ENCODE measurements around the gene MCTP2.

The MCTP2 gene, protein sequence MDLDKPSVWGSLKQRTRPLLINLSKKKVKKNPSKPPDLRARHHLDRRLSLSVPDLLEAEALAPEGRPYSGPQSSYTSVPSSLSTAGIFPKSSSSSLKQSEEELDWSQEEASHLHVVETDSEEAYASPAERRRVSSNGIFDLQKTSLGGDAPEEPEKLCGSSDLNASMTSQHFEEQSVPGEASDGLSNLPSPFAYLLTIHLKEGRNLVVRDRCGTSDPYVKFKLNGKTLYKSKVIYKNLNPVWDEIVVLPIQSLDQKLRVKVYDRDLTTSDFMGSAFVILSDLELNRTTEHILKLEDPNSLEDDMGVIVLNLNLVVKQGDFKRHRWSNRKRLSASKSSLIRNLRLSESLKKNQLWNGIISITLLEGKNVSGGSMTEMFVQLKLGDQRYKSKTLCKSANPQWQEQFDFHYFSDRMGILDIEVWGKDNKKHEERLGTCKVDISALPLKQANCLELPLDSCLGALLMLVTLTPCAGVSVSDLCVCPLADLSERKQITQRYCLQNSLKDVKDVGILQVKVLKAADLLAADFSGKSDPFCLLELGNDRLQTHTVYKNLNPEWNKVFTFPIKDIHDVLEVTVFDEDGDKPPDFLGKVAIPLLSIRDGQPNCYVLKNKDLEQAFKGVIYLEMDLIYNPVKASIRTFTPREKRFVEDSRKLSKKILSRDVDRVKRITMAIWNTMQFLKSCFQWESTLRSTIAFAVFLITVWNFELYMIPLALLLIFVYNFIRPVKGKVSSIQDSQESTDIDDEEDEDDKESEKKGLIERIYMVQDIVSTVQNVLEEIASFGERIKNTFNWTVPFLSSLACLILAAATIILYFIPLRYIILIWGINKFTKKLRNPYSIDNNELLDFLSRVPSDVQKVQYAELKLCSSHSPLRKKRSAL

DNA sequence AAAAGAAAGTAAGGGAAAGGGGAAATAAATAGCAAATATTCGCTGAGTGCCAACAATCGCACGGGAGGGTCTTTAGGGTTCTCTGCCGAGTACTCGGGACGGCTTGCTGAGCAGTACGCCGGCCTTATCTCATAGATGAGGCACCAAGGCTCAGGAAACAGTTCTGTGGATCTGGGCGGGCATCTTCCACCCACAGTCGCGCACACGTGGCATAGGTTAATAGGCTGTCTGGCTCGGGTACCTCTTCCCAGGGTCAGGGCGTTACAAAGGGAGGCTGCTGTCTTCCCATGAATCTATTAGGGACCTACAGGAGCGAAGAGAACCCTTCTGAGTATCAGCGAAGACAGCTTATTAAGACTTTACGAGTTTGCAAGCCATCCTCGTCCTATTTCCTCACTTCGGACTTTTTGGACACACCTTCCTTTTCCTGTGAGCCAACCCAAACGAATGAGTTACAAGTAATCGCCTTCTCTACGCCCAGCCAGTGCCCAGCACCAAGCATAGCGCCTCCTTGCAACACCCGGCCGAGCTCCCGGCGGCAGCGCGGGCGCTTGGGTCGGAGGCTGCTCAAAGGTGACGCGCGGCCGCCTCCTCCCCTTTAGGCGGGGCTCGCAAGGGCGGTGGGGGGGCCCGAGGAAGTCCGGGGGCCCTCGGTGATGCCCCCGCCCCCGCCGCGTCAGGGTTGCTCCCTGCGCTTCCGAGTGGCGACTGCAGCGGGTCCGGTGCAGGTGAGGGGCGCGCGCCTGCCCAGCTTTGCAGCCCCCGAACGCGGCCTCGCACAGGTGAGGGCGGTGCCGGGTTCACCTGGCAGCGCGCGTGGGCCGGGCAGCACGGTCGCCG lies at the start of gene MCTP2:
MCTP2 (plus strand) TSS at position 679 of the 840 bp plus-strand sequence. CDS start 66,705 bp downstream, outside the sequence.
- FAIRE-seq = no peak

DNA sequence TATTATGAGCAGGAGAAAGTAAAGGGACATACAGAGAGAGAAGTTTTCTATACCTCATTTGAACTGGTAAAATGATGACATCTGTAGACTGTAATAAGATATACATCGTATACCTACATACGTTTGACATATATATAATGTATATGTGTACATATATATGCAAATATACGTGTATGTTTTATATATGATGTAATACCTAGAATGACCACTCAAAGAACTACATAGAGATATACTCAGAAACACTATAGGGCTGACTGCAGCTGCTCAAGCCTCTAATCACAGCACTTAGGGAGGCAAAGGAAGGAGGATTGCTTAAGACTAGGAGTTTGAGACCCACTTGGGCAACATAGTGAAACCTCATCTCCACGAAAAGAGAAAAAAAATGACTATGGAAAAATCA lies 48.5 kb upstream of the MCTP2 start:
- FAIRE-seq = no peak

DNA sequence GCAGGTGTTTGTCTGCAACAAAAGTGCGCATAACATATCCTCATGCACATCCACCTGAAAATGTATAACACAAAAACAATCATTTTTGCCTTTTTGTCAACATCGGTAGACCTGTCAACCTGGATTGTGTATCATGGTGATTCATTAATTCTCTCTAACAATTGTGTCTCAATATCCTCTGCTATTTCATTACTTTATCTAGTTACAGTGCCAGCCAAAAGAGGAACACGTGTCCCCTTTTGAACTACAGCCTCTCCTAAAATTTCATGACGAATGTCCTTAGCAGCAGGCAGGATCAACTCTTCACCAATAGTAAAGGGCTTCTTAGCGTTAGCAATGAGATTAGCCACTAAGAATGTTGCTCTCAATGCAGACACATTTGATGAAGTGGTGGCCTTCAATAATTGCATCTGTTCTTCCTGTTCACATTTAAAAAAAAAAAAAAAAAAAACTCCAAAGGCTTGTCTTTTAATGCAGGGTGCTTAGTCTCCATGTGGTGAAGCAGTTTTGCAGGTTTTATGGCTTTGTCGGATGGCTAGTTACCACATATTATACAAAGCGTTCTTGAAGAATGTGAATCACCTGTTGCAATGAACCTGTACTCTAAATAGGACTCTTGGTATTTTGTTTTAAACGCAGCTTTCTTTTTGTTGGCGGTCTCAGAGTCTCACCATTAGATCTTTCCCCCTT lies 45.7 kb upstream of the MCTP2 start:
- no peak for FAIRE-seq

DNA sequence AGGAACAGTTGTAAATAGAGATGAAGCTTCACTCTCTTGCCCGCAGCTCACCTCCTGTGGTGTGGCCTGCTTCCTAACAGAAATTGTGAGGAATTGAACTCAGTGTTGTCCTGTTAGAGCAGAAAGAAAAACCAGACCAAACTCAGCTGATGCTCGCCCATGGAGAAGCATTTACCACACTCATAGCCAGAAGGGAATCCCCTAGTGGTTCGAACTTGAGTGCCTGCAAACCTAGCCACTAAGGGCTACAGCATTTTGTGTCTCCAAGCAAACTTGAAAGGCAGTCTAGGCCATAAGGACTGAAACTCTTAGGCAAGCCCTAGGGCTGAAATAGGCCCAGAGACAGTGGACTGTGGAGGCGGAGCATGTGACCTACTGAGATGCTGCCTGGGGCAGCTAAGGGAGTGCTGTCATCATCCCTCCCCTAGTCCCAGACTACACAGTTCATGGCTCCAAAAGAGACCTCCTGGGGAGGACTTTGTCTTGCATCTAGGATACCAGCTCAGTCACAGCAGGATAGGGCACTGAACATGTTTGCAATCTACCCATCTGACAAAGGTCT lies 44.5 kb upstream of the MCTP2 start:
- FAIRE-seq = no peak

DNA sequence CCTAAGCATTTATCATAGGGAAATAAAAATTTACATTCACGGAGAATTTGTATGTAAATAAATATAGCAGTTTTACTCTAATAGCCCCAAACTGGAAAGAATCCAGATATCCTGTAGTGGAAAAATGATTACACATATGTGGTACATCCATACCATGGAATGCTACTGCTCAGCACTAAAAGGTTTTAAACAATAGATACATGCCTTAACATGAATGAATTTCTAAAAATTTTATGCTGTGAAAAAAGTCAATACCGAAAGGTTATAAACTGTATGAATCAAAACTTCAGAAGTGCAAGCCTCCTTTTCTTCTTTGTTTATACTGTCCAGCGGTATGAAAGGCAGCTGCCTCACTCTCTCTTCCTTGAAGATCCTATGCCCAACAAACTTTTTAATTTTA lies 37.5 kb upstream of the MCTP2 start:
- no peak for FAIRE-seq

DNA sequence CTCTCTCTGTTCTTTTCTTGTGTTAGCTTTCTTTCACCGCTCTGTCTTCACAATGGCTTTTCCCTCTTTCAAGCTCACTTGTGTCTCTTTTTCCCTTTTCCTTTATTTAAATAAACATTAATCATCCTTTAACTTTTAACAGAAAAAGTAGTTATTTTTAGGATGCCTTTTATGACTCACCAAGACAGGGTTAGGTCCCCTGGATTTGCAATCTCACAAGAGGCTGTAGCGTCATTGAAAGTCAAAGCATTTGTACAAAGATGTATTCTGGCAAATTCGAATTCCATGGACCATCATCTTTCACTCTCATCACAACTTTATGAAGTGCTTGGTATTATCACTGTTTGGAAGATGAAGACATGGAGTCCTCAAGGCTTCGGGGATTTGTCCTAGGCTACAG lies 34.8 kb upstream of the MCTP2 start:
- FAIRE-seq = no peak

DNA sequence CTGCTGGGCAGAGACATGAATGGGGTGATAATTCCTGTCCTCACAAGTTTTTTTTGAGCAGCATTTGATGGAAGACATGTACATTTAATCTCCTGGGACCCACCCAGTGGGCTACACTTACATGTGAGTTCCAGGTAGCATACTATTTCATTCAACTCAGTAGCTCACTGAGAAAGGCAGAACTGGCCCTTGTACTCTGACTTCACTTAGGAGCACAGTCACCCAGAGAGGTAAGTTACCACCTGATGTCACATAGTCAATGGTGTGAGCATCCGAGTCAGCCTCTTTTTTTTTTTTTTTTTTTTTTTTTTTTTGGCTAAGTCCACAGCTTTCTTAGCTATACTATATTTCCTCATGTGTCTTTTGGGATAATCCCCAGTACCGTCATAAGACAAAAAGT lies 32.7 kb upstream of the MCTP2 start:
- FAIRE-seq = no peak

DNA sequence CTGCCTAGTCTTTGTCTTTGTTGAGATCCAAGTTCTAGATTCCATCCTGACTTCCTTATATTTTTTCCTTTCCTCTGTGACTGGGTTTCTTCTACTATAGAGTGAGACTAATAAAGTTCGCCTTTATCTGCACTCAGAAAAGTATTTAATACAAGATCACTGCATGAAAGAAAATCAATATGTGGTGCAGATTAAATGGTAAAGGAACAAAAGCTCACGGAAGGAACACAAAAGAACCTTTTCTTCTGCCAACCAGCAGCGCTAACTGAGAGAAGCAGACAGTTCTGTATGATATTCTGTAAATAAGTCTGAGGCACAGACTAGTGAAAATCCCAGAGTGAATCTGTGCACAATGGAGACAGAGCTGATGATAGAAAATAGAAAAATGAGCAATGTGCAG lies 31.6 kb upstream of the MCTP2 start:
- no peak for FAIRE-seq

DNA sequence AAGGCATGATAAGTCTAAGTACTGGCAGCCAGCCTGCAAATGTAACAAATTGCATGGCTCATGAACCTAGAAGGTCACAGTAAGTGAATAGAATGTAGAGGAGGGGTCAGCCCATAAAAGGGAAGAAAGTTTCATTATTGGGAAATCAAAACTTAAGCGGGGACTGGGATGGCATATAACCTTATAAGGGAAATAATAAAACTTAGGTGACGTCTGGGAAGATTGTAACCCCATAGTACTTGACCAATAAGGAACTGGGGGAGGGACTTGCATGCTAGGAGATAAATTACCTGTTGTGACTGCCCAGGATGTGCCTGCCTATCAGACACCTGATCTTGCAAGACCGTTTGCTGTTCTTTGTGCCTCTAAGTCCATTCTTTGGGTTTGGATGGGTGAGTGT lies 28.1 kb upstream of the MCTP2 start:
- FAIRE-seq = no peak

DNA sequence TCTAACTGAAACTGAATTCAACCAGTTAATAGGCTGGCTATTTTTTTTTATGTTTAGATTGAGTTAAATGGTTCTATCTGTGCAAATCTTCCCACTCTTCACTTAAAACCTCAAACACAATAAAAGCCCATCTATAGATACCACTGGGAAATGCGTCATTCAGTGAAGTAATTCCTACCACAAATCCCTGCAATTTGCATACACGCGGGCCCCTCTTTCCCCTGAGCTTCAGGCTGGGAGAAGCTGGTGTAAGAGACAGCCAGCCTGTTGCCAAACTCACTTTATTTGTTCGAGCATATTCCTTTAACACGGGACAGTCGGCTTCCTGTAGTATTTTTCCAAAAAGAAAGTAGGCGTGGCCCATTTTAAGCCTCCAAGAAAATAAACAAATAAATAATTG lies 26.0 kb upstream of the MCTP2 start:
- no peak for FAIRE-seq

DNA sequence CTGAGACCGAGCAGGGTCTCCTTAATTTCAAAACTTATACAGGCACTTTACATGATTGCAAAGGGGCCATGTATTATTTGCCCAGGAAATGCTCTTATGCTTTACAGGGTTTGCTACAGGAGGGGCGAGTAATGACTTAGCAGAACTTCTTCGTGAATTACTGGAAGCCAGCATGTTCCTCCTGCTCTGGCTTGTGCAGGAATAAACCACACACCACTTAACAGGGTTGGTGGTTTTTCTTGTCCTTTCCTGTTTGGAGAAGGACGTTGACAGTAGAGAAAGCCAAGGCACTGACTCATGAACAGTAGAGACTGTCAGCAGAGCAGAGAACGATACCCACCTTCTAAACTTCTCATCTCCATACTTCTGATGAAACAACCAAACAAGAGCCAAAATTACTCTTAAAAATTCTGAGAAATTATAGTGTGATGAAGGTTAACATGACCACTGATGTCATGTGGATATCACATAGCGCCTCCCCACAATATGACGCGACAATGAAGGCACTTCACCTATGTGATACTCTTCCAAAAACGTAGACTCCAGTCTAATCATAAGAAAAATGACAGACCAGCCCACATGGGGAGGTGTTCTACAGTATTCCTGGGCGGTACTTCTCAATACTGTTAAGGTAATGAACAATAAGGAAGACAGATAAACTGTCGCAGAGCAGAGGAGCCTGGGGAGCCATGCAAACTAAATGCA lies 24.7 kb upstream of the MCTP2 start:
- FAIRE-seq = no peak

DNA sequence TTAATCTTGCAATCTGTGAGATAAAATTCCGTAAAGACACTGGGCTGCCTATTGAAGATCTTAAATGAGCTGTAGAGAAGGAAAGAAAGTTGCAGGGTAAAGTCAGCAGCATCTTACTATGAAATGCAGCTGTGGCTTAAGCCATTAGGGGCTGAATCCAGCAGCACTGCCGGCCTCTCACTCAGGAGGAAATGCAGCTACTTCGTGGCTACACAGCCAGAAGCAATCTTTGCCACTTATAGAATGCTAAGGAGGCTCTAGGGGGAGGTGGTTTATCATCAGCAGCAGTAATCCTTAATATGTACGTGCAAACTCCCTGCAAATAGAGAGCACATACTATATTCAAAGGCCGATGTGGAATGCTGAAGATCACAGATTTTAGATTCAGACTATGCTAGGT lies 19.1 kb upstream of the MCTP2 start:
- FAIRE-seq = no peak

DNA sequence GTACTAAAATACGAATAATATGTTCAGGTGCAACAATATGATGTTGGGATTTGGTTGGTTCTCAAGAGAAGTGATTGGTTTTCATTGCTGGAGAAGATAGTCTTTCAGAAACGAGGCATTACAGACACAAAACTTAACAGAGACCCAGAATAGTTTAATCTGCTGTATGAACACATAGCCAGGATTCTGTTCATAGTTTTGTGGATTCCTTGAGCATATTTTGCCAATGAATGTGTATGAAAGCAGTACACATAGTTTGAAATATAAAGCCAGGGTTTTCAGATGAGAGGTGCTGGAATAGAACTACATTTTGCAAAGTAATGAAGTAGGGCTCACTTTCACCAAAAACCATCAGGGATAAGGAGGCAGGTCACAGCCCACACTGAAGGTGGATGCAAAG lies 5.7 kb upstream of the MCTP2 start:
- FAIRE-seq = no peak

DNA sequence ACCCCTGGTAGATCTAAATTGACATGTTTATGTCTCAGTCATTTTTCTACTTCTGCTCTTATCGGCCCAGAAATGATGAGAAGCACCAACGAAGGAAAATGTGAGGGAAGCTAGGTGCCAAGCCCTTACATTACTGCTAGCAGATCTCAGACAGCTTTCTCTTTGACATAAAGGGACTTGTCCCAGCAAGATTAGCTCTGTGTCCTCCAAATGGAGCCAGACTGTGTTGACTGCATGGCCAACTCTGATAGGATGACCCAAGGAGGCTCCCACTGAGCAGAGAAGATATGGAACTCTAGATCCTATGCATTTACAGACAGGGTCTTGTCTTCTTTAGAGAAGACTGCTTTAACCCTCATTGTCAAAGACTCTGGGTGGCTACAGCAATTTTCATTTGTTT lies 2.8 kb upstream of the MCTP2 start:
- no peak for FAIRE-seq

DNA sequence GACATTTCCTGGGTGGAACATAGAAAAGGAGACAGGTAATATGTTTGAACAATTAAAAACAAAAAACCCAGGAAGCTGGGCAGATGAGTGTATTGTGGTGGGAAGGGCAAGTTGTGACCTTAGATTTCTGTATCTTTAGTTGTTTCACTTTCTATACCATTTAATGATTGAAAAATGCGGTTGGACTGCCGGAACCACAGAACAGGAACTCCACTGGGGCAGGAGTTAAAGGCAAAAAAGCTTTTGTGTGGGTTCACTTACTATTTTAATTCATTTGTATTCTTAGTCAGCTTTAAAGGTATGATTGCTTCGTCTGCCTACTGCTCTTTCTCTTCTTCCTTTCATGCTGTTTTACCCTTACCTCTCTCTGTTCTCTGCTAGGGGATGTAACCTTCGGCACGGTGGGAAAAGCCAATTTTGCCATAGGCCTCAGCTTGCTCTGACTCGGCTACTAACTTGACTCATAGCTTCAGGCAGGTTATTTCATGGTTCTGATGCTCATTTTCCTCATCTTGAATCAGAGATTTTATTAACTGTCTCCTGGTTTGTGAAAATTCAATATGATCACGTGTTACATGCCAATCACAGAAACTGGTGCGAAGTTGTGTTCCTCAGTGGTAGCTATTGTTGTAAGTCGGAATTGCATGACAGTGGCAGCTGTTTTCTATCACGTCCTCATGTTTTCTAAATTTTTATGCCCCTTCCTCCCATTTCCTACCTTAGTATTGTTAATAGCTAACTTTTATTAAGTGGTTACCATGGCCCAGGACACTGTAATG lies 1.6 kb upstream of the MCTP2 start:
- no peak for FAIRE-seq

DNA sequence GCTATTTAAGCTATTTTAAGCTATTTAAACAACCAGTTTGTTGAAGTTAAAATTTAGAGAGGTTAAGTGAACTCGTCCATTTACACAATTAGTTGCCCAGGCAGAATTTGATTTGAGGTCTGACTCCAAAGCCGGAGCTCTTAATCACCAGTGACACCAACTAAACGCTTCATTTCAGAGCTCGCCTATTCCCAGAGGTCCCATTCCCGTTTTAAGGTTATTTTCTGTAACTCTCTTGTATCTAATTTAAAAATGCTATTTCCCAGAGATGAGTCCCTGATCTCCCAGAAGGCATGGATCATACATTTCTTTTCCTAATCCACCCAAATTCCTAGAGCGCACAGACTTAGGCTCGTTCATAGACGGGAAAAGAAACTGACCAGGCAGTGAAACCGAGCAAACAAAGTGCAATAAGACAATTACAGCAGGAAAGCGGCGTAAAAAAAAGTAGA lies 904 bp upstream of the MCTP2 start:
- FAIRE-seq = no peak

DNA sequence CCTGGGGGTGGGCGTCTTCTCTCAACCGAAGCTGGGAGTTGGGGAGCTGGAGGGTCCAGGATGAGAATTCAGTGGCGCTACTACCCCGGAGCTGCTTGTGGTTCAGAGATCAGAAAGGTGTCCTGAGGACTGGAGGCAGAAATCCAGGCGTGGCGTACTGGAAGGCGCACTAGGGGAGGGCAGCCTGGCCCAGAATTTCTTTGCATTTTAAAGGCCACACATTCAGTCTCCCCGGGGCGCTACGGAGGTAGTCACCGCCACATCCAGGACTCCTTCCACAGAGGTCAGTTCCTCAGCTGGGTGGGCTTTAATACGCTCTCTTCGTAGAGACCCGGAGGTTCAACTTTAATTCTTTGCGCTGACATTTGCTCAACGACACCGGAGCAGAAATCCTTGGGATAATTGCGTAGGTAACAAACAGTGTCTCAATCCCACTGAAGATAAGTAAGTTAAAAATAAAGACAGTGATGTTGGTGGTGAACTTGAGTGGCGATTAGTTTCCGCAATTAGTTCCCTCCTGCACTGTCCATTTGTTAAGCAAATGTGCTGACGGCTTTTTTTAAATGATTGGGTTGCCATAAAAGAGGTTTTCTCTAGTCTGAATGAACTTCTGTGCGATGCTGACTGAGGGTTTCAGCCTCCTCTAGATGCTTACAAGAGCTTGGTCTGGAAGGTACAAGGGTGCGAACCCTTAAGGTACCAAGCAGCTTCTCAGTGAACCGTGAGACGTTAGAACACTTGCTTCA lies 535 bp downstream of the MCTP2 start:
- FAIRE-seq = no peak

DNA sequence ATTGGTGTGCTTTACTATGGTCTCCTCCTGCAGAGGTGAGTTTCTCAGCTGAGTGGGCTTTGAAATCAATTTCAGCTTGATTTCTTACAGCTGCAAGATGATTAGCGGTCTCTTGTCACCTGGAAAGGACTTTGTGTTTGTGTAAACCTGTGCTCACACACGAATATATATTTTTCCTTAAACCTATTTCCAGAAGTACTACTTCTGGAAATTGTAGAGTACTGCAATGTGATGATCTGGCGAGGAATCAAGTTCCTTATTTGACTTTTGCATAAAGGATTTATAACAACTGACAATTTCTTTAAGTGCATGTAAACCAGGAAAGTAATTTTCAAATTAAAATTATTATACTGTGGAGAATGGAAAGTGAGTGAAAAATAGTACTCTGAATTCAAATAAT lies 2.1 kb downstream of the MCTP2 start:
- no peak for FAIRE-seq

DNA sequence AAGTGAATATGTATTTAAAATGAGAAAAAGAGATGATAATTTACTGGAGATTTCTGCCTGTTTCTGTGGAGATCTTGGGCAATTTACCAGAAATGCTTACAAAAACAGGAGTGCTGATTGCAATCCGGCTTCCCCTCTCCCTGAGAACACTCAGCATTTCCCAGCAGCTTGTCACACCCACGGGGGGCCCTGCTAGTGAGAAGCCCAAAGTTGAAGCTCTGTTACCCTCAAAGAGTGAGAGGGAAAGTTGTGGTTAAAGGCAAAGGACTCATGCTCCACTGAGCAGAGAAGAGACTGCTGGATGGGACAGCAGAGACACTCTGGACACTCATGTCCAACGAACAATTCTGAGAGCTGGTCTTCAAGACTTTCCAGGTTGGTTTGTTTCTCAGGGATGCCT lies 2.9 kb downstream of the MCTP2 start:
- no peak for FAIRE-seq

DNA sequence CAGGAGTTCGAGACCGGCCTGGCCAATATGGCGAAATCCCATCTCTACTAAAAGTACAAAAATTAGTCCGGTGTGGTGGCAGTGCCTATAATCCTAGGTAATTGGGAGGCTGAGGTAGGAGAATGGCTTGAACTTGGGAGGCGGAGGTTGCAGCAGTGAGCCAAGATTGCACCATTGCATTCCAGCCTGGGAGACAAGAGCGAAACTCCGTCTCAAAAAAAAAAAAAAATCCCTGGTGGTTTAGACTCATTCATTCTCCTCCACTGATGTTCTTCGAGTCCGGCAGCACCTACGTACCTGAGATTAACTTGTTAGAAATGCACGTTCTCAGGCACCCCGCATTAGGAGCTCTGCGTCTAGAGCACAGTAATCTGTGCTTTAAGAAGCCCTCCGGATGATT lies 3.7 kb downstream of the MCTP2 start:
- no peak for FAIRE-seq
